Large intestine (tissue), 3 donors: ENCODE data around the gene CDRT15L2. TPM values are rescaled to one million over a fixed set of nuclear protein-coding genes. Genes with fewer than 3 reads are reported as not detected.
"Not testable (repeated sequence)": the region's sequence is repeated elsewhere in the genome, so short reads cannot be mapped to it uniquely, and the experiment has no call there.

Experiments used
- DNase-seq, 2 donors: peaks; one replicate each; pipeline versions ENCODE4 v3.0.0 to v3.0.0-alpha.2; 2013
- H3K27ac ChIP-seq: one replicate; pipeline ENCODE4 v1.5.1; 2013; ENCODE audit warnings: low read length
- H3K27me3 ChIP-seq: 2 replicates; pipeline ENCODE4 v1.6.1; 2013; ENCODE audit warnings: low read length; ENCODE audit not compliant: control insufficient read depth, insufficient read depth
- H3K36me3 ChIP-seq: 2 replicates; pipeline ENCODE4 v1.6.1; 2013; ENCODE audit warnings: low read length; ENCODE audit not compliant: control insufficient read depth, insufficient read depth
- H3K4me1 ChIP-seq: one replicate; pipeline ENCODE4 v1.6.1; 2013; ENCODE audit warnings: low read length; ENCODE audit not compliant: control insufficient read depth, insufficient read depth
- H3K4me3 ChIP-seq: one replicate; pipeline ENCODE4 v1.5.1; 2013; ENCODE audit warnings: low read length
- H3K9me3 ChIP-seq: one replicate; pipeline ENCODE4 v1.6.1; 2013; ENCODE audit warnings: mild to moderate bottlenecking, low read depth, low read length, moderate library complexity; ENCODE audit not compliant: control insufficient read depth
- WGBS: methylation state at CpG from one replicate; pipeline ENCODE4 v1.1.5; 2013; ENCODE audit warnings: low lambda C conversion rate; ENCODE audit not compliant: insufficient coverage; 5-methylcytosine and 5-hydroxymethylcytosine counted together
- polyA plus RNA-seq: library from polyadenylated mRNA; unstranded; fragments of 120-200 nt; gene quantifications from one replicate; pipeline ENCODE4 v1.2.1, GENCODE V29; 2013

Gene CDRT15L2
- polyA plus RNA-seq, 1 donor, result not detected

- WGBS, result no CpG with 5 or more reads among the region's 8 CpGs
- not testable (repeated sequence) for DNase-seq, H3K4me3 ChIP-seq, H3K27ac ChIP-seq, H3K36me3 ChIP-seq, H3K4me1 ChIP-seq, H3K9me3 ChIP-seq, H3K27me3 ChIP-seq
Observed at GRCh38 chr17:20573216-20573615, 6.3 kb upstream of the CDRT15L2 start.

GRCh38 chr17:20575071-20575470 is 4.5 kb upstream of the CDRT15L2 start:
- H3K4me1 ChIP-seq, H3K36me3 ChIP-seq, H3K27ac ChIP-seq, H3K9me3 ChIP-seq, DNase-seq, H3K4me3 ChIP-seq, H3K27me3 ChIP-seq: not testable (repeated sequence)
- no CpG with 5 or more reads among the region's 2 CpGs for WGBS

GRCh38 chr17:20583891-20584577 is 4.5 kb downstream of the CDRT15L2 start:
- not testable (repeated sequence) for H3K4me1 ChIP-seq, H3K4me3 ChIP-seq, DNase-seq, H3K9me3 ChIP-seq, H3K27ac ChIP-seq, H3K27me3 ChIP-seq, H3K36me3 ChIP-seq
- WGBS, result no CpG with 5 or more reads among the region's 14 CpGs

GRCh38 chr17:20588744-20589453 is 9.4 kb downstream of the CDRT15L2 start:
- H3K27ac ChIP-seq, H3K27me3 ChIP-seq, H3K36me3 ChIP-seq, H3K4me1 ChIP-seq, H3K4me3 ChIP-seq, H3K9me3 ChIP-seq, DNase-seq: not testable (repeated sequence)
- no CpG with 5 or more reads among the region's 69 CpGs for WGBS

GRCh38 chr17:20589454-20589810 is 9.9 kb downstream of the CDRT15L2 start:
- H3K27ac ChIP-seq, H3K36me3 ChIP-seq, H3K4me1 ChIP-seq, H3K4me3 ChIP-seq, H3K27me3 ChIP-seq, DNase-seq, H3K9me3 ChIP-seq: not testable (repeated sequence)
- no CpG with 5 or more reads among the region's 17 CpGs for WGBS

GRCh38 chr17:20591040-20591439 is 11.5 kb downstream of the CDRT15L2 start:
- not testable (repeated sequence) for DNase-seq, H3K4me3 ChIP-seq, H3K4me1 ChIP-seq, H3K27ac ChIP-seq, H3K36me3 ChIP-seq, H3K9me3 ChIP-seq, H3K27me3 ChIP-seq
- no CpG with 5 or more reads among the region's 4 CpGs for WGBS

- H3K4me3 ChIP-seq, H3K4me1 ChIP-seq, H3K9me3 ChIP-seq, H3K27me3 ChIP-seq, DNase-seq, H3K27ac ChIP-seq, H3K36me3 ChIP-seq: not testable (repeated sequence)
- no CpG with 5 or more reads among the region's 1 CpG for WGBS
Observed at GRCh38 chr17:20605568-20605967, 26.0 kb downstream of the CDRT15L2 start.

GRCh38 chr17:20609490-20609889 is 30.0 kb downstream of the CDRT15L2 start:
- no CpG with 5 or more reads among the region's 3 CpGs for WGBS
- not testable (repeated sequence) for H3K27me3 ChIP-seq, H3K27ac ChIP-seq, DNase-seq, H3K36me3 ChIP-seq, H3K9me3 ChIP-seq, H3K4me3 ChIP-seq, H3K4me1 ChIP-seq

- DNase-seq, result no peak
- no peak overlapping the region for H3K4me3 ChIP-seq
- no peak overlapping the region for H3K27ac ChIP-seq
- no CpG with 5 or more reads among the region's 8 CpGs for WGBS
- H3K9me3 ChIP-seq, result no peaks in the 10 kb centered on the region
- H3K36me3 ChIP-seq, result no peaks in the 10 kb centered on the region
- H3K4me1 ChIP-seq, result no peaks in the 10 kb centered on the region
- H3K27me3 ChIP-seq, result no peaks in the 10 kb centered on the region
Observed at GRCh38 chr17:20611309-20611708, 31.8 kb downstream of the CDRT15L2 start.

GRCh38 chr17:20612635-20613034 is 33.1 kb downstream of the CDRT15L2 start:
- H3K4me3 ChIP-seq, result no peak overlapping the region
- H3K9me3 ChIP-seq, result no peaks in the 10 kb centered on the region
- no peaks in the 10 kb centered on the region for H3K36me3 ChIP-seq
- WGBS, result no CpG with 5 or more reads among the region's 16 CpGs
- no peak for DNase-seq
- no peaks in the 10 kb centered on the region for H3K4me1 ChIP-seq
- H3K27me3 ChIP-seq, result no peaks in the 10 kb centered on the region
- no peak overlapping the region for H3K27ac ChIP-seq

GRCh38 chr17:20613248-20613647 is 33.7 kb downstream of the CDRT15L2 start:
- WGBS, result no CpG with 5 or more reads among the region's 16 CpGs
- Histone ChIP-seq H3K9me3 (no peaks in the 10 kb centered on the region), H3K36me3 (no peaks in the 10 kb centered on the region), H3K27ac (no peak overlapping the region), H3K4me1 (no peaks in the 10 kb centered on the region), H3K27me3 (no peaks in the 10 kb centered on the region), H3K4me3 (no peak overlapping the region)
- DNase-seq, result no peak
